HG03175 (cell line): ENCODE results near the gene SMYD3.
A peak's percentile ranks its signal among the peaks of the same experiment; 100 is the strongest.
"Not testable (repeated sequence)": the region's sequence is repeated elsewhere in the genome, so short reads cannot be mapped to it uniquely, and the experiment has no call there.

Experiments used
- ATAC-seq: cut with Tn5 transposase; IDR thresholded peaks from one replicate; pipeline ENCODE4 v1.9.1; 2021; ENCODE audit warnings: mild to moderate bottlenecking, moderate library complexity; ENCODE audit not compliant: unreplicated experiment

SMYD3 gene

DNA sequence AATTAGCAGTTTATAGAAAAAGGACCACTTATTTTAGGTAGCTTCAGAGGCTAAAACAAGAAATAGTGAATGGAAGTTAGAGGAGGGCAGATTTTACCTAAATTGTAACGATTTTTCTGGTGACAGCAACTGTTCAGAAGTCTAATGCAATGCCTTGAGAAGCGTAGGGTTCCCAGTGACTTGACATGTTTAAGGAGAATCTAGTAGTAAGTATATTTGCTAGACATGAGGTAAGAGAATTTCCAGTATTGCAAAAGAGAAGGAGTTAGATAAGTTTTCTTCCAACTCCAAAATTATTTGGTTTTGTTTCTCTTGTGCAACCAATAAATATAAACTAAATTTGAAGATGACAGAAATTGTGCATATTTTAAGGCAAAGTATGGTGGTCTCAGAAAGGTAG is 140.0 kb downstream of the SMYD3 start:
- ATAC-seq, result no peak

- no peak for ATAC-seq
These were observed 141.4 kb downstream of the SMYD3 start for GRCh38 chr1:246365708-246366107.

GRCh38 chr1:246364415-246364941 is 142.6 kb downstream of the SMYD3 start:
- ATAC-seq, result no peak

DNA sequence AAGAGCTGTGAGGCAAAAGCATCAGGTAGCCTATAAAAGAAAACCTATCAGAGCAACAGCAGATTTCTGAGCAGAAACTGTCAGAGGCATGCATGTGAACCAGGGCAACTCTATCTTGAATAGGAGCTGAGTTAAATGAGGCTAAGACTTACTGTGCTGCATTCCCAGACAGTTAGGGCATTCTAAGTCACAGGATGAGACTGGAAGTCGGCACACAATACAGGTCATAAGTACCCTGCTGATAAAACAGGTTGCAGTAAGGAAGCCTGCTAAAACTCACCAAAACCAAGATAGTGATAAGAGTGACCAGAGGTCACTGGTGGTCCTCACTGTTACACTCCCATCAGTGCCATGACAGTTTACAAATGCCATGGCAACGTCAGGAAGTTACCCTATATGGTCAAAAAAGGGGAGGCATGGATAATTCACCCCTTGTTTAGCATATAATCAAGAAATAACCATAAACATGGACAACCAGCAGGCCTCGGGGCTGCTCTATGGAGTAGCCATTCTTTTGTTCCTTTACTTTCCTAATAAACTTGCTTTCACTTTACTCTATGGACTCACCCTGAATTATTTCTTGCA is 150.0 kb downstream of the SMYD3 start:
- ATAC-seq, result not testable (repeated sequence)

GRCh38 chr1:246355411-246356230 is 151.5 kb downstream of the SMYD3 start:
- no peak for ATAC-seq

GRCh38 chr1:246351721-246352120 is 155.4 kb downstream of the SMYD3 start:
- no peak for ATAC-seq

DNA sequence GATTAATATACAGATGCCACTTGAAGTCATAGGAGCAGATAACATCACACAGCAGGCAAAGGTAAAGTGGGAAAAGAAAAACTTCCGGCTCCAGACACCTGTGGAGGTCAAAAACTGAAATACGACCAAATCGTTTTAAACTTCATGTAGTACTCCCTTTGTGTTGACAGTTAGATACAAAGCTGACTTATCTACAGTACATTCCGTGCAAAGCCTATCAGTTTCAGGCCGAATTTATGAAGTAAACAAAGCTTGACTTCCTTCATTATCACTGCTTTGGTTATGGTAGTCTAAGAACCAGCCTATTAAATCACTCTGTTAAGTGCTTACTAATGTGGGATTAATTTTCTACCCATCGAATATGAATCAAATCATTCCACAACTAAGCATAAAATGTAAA is 156.3 kb downstream of the SMYD3 start:
- no peak for ATAC-seq

DNA sequence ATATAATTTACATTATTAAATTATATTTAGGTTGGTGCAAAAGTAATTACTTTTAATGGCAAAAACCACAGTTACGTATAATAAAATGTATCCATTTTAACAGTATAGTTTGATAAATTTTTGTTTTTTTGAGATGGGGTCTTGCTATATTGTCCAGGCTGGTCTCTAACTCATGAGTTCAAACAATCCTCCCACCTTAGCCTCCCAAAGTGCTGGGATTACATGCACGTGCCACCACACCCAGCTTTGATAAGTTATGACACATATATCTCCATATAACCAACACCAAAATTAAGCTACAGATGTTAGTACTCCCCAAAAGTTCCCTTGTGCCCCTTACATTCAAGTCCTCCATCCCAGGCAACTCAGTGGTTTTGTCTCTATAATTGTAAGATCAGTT is 163.1 kb downstream of the SMYD3 start:
- ATAC-seq, result no peak

DNA sequence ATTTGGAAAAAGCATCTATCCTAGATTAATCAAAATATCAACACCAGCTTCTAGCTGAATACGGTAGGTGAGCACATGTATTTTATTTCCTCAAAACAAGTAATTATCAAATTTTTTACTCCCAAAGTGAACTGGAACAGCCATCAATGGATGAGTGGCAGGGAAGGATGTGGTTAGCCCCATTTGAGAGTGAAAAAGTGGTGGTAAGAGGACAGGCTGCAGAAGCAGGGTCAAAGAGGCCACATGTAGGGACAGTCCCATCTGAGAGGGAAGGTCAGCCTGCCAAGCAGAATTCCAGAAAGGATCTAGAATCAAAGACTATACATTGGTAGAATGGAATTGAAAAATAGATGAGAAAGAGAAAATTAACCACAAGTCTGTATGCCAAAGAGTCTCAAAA is 163.8 kb downstream of the SMYD3 start:
- no peak for ATAC-seq

DNA sequence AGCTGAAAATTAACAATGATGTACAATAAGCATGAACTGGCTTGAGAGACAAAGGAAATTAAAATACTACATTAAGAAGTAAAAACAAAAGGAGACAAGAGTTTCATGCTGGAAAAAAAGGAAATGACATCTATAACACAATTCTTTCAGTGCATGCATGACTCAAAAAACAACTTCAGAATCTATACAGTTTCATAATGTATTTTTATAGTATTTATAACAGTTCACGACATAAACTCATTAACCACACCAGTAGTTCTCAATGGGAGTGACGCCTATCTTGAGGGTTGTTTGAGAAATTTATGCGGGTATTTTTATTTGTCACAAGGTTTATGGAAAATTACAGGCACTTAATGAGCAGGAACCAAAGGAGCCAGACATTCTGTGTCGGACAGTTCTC is 168.5 kb downstream of the SMYD3 start:
- ATAC-seq, result peak; percentile 58

- ATAC-seq, result no peak
These were observed 169.0 kb downstream of the SMYD3 start for GRCh38 chr1:246338098-246338497.

GRCh38 chr1:246335151-246335550 is 171.9 kb downstream of the SMYD3 start:
- no peak for ATAC-seq

GRCh38 chr1:246333855-246334254 is 173.2 kb downstream of the SMYD3 start:
- ATAC-seq, result no peak

DNA sequence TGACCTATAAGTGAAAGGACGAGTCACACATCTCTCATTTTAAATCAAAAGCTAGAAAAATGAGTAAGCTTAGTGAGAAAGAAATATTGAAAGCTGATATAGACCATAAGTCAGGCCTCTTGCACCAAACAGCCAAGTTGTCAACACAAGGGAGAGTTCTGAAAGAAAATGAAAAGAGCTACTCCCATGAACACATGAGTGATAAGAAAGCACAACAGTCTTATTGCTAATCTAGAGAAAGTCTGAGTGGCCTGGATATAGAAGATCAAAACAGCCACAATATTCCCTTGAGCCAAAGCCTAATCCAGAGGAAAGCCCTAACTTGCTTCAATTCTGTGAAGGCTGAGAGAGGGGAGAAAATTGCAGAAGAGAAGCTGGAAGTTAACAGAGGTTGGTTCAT is 175.0 kb downstream of the SMYD3 start:
- no peak for ATAC-seq

DNA sequence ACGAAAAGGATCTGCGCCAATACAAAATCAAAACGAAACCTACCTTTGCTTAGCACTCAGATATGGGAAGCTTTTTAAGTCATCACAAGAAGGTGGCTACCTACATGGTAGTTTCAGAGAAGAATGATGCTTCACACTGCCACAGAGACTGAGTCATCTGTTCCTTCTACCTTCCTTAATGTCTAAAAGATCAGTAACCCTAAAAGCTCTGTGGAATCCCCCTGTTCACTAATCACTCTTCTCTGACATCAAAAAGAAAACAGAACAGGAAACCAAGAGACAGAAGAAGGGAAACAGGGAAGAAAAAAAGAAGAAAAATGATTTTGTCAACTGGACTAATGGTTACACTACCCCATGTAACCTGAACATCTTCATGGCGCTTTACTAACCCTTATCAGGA is 177.2 kb downstream of the SMYD3 start:
- peak; percentile 97 for ATAC-seq

GRCh38 chr1:246329292-246329691 is 177.8 kb downstream of the SMYD3 start:
- ATAC-seq, result not testable (repeated sequence)

DNA sequence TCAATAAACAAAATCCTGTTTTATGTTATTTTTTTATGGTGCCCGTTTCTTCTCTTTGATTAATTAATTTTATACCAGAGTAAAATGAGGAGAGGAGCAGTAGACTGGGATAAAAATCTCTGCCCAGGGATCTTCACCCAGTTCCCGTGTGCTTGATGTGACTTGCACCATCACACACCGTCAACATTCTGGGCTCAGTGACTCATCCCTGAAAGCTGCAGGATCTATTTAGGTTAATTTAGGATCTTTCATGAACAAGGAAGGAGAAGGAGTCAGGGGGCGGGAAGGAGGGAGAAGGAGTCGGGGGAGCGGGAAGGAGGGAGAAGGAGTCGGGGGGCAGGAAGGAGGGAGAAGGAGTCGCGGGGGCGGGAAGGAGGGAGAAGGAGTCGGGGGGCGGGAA is 182.4 kb downstream of the SMYD3 start:
- no peak for ATAC-seq

- ATAC-seq, result not testable (repeated sequence)
These were observed 183.0 kb downstream of the SMYD3 start for GRCh38 chr1:246324033-246324432.

DNA sequence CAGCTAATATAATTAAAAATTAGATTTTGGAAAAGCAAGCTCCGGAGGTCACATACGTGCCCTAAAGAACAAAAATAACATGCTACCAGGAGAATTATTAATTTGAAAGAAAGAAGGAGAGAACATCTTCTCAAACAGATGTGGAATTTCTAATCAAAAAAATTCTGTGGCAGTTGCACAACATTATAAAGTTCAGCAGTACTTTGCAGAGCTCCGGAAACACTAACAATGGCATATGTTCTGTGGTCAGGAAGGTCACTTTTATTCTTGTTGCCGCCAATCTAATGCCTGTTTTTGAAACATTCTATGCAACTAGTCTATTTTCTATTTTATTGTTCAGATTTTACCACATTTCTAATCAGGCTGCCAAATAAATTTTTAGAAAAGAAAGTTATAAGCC is 186.8 kb downstream of the SMYD3 start:
- ATAC-seq, result no peak

DNA sequence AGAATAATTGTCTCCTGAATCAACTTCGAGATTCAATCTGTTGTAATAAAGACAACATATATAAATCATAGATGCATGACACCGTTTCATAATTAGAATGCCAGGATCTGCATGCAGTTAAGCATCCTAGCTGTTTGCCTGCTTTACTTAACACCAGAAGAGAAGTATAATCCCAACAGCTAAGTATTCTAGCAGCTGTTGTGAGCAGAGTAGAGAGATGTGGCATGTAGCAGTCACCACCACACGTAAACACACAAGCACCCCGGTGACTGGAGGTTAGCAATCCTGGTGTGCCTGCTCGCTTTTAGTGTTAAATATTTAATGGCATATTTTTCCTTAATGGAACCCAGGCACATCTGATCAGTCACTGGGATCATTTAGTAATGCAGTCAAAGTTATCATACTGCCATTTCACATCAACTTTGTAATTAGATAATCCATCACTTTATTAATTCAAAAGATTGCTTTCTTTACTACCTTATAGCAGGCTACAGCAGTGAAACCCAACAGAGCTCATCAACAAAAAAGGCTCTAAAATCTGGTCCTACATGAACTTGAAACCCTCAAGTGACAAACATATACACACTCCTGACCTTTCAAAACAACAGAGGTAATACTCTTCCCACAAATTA is 187.9 kb downstream of the SMYD3 start:
- ATAC-seq, result no peak

- ATAC-seq, result no peak
These were observed 188.5 kb downstream of the SMYD3 start for GRCh38 chr1:246318622-246319021.

- no peak for ATAC-seq
These were observed 189.1 kb downstream of the SMYD3 start for GRCh38 chr1:246318036-246318359.
